Activated naive CD4-positive, alpha-beta T cell treated with anti-CD3 and anti-CD28 coated beads, Interleukin-2, amount 50 U/mL, for 72 hours (primary cell): ENCODE results near the gene NMRK2. TPM values are rescaled to one million over a fixed set of nuclear protein-coding genes. Genes with fewer than 3 reads are reported as not detected.
"Not testable (repeated sequence)": the region's sequence is repeated elsewhere in the genome, so short reads cannot be mapped to it uniquely, and the experiment has no call there.

Experiments used
- ATAC-seq, 2 donors: fragments of 150-1000 bp; cut with Tn5 transposase; 2 replicates each; pipeline ENCODE4 v1.10.0; 2021; ENCODE audit warnings: mild to moderate bottlenecking in 2 of 2, moderate library complexity in 2 of 2
- DNase-seq, 2 donors: peaks; one replicate each; pipeline ENCODE4 v3.0.0; 2021 to 2022; ENCODE audit warnings: low spot score in 2 of 2
- H3K27ac Mint-ChIP-seq, 2 donors: one replicate each; pipeline ENCODE4 v1.8.0; 2022; ENCODE audit warnings: mild to moderate bottlenecking in 2 of 2, mixed read lengths in 2 of 2
- H3K36me3 Mint-ChIP-seq, 2 donors: one replicate each; pipeline ENCODE4 v1.8.0; 2022; ENCODE audit warnings: mixed read lengths in 2 of 2
- H3K9me3 Mint-ChIP-seq, 2 donors: one replicate each; pipeline ENCODE4 v1.8.0; 2022; ENCODE audit warnings: mixed read lengths in 2 of 2
- total RNA-seq, 2 donors: library from RNA; stranded (reverse); gene quantifications; one replicate each; pipeline ENCODE4 v1.2.3, GENCODE V29; 2022

Gene NMRK2, protein sequence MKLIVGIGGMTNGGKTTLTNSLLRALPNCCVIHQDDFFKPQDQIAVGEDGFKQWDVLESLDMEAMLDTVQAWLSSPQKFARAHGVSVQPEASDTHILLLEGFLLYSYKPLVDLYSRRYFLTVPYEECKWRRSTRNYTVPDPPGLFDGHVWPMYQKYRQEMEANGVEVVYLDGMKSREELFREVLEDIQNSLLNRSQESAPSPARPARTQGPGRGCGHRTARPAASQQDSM
- total RNA-seq: not detected

DNA sequence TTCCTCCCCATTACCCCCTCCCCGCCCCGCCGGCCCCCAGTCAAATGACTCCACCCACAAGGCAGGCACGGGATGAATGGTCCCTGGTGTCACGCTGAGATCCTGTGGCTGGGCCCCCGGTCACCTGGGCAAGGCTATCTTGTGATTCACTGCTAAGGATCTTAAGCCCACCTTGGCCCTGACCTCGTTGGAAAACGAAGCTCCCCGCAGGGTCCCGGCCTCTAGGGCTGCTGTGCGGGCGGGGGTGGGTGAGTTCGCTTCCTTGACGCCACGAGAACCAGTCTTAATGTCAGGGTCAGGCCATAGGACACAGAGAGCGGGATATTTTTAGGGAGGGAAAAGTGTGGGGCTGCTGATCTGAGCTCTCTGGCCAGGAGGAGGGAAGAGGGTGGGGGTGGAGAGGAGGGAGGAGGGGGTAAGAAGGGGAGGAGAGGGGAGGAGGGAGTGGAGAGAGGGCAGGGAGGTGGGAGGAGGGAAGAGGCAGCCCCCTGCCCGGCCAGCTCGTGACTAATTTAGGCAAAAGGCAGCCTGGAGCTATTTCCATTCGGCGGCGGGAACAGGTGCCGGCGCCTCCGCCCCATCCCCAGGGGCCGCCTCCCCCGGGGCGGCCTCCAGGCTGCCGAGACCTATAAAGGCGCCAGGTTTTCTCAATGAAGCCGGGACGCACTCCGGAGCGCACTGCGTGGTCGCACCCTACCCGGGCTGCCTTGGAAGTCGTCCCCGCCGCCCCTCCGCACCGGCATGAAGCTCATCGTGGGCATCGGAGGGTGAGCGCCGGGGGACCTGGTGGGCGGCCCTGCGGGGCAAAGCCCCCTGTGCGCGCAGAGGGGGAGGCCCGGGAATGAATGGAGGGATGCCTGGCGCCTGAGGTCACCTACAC is at the start of gene NMRK2:
Gene NMRK2 (plus strand): TSS at position 139 of the 880 bp plus-strand sequence. CDS start 603 bp downstream, at position 742.
- no peak for DNase-seq
- no peak within 1 kb of the TSS for H3K27ac Mint-ChIP-seq

DNA sequence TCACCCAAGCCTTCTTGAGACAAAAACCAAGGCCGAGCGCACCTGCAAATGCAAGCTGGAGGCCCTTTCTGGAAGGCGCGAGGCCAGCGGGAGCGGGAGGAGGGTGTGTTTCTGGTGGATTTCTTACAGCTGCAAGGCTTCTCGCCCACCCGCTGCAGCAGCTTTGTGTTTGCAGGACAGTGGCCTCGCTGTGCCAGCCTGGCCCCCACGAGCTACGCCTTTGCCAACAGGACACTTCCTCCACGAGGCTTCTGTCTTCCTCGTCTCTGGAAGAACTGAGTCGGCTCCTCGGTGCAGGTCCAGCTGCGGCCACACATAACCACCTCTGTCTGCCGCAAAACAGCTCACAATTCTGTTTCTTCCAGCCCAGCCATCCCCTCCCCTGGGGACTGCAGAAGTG is 42.3 kb upstream of the NMRK2 start:
- no peaks in the 10 kb centered on the region for H3K9me3 Mint-ChIP-seq
- DNase-seq: no peak
- no peak overlapping the region for H3K27ac Mint-ChIP-seq
- H3K36me3 Mint-ChIP-seq: no peaks in the 10 kb centered on the region
- ATAC-seq: no peak

More for the DNA sequence above, at the start of gene NMRK2:
- Mint-ChIP-seq H3K9me3 (no peaks in the 10 kb centered on the region), H3K36me3 (no peaks in the 10 kb centered on the region)
- ATAC-seq: no peak

DNA sequence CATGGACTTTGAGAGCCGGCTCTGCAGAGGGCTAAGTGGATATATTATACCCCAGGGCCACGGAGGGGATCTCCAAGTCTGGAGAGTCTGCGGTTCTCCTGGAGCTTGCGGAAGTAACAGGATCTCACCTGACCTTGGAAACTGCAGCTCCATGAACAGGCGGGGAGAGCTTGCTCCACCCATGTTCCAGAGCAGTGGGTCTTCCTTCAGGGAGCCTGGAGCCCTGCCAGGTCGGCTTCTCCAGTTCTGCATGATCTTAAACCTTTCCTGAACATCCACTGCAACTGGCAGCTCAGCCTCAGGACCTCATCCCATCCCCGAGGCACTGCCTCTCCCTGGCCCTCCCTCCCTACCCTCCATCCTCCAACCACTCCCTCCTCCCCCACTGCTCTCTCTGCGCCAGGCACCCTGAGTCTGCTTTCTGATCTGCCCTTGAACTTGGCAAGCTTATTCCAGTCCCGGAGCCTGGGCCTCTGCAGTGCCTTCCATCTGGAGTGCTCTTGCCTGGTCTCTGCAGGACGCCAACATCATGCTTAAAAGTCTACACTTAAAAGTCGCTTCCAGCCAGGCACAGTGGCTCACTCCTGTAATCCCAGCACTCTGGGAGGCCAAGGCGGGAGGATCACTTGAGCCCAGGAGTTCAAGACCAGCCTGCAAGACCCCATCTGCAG is 39.2 kb upstream of the NMRK2 start:
- no peak for ATAC-seq
- Mint-ChIP-seq H3K27ac (no peak overlapping the region), H3K9me3 (no peaks in the 10 kb centered on the region), H3K36me3 (no peaks in the 10 kb centered on the region)
- DNase-seq: no peak

DNA sequence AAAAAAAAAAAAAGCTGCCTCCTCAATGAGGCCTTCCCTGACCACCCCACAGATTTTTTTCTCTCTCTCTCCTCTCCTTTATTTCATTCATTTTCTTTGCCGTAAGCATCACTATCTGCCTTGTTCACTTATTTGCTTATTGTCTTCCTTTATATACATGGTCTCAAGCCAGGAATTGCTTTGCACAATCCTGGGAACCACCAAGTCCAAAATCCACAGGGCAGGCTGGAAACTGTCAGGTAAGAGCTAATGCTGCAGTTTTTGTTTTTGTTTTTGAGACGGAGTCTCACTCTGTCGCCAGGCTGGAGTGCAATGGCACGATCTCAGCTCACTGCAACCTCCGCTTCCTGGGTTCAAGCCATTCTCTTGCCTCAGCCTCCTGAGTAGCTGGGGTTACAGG is 37.9 kb upstream of the NMRK2 start:
- not testable (repeated sequence) for H3K36me3 Mint-ChIP-seq, H3K27ac Mint-ChIP-seq, ATAC-seq, DNase-seq, H3K9me3 Mint-ChIP-seq

DNA sequence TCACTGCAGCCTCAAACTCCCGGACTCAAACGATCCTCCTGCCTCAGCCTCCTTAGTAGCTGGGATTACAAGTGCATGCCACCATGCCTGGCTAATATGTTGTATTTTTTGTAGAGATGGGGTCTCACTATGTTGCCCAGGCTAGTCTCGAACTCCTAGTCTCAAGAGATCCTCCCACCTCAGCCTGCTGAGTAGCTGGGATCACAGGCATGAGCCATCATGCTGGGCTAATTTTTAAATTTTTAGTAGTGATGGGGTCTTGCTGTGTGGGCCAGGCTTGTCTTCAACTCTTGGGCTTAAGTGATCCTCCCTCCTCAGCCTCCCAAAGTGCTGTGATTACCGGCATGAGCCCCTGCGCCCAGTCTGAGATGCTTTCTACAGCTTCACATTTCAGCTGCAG is 37.1 kb upstream of the NMRK2 start:
- Mint-ChIP-seq H3K36me3 (no peaks in the 10 kb centered on the region), H3K27ac (no peak overlapping the region)
- ATAC-seq: no peak

DNA sequence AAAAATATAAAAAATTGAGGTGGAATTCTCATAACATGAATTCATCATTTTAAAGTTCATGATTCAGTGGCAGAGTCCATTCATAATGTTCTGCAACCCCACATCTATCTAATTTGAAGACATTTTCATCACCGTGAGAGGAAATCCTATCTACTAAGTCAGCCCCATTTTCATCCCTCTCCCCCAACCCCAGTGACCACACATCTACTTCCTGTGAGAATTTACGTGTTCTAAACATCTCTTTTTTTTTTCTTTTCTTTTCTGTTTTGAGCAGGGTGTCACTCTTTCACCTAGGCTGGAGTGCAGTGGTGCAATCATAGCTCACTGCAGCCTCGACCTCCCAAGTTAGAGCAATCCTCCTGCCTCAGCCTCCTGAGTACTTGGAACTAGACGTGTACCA is 34.9 kb upstream of the NMRK2 start:
- no peak overlapping the region for H3K27ac Mint-ChIP-seq
- DNase-seq (no peak), ATAC-seq (no peak)
- H3K36me3 Mint-ChIP-seq: no peaks in the 10 kb centered on the region
- no peaks in the 10 kb centered on the region for H3K9me3 Mint-ChIP-seq

More for the DNA sequence above, 37.1 kb upstream of the NMRK2 start:
- no peak for DNase-seq
- H3K9me3 Mint-ChIP-seq: no peaks in the 10 kb centered on the region

DNA sequence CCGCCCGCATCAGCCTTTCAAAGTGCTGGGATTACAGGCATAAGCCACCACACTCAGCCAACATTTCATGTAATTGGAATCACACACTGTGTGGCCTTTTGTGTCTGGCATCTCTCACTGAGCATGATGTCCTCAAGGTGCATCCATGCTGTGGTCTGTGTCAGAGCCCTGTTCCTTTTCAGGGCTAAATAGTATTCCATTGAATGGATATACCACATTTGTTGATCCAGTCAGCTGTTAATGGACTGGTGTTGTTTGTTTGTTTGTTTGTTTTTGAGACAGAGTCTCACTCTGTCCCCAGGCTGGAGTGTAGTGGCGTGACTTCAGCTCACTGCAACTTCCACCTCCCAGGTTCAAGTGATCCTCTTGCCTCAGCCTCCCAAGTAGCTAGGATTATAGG is 34.4 kb upstream of the NMRK2 start:
- ATAC-seq (no peak), DNase-seq (no peak)
- H3K27ac Mint-ChIP-seq: no peak overlapping the region
- no peaks in the 10 kb centered on the region for H3K9me3 Mint-ChIP-seq
- no peaks in the 10 kb centered on the region for H3K36me3 Mint-ChIP-seq

DNA sequence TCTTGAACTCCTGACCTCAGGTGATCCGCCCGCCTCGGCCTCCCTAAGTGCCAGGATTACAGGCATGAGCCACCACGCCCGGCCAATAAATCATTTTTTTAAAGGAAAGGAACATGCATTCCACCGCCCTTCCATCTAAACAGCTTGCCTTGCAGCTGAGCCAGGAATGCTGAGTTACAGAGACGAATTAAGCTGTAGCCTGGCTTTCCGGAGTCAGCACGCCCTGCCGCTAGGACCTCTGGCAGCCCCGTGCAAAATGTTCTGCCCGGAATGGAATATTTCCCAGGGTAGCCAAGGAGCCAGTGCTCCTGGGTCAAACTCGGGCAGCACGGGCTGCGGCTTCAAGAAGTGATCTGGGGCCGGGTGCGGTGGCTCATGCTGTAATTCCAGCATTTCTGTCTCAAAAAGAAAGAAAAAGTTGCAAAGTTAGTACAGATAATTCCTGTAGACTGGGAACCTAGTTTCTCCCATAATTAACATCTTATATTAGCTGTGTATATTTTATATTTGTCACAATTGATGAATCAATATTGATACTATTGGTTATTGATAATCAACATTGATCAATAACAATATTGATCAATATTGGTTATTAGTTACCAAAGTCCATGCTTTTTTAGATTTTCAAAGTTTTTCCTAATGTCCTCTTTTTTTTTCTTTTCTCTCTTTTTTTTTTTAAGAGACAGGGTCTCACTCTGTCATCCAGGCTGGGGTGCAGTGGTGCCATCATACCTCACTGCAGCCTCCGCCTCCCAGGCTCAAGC is 33.2 kb upstream of the NMRK2 start:
- no peak overlapping the region for H3K27ac Mint-ChIP-seq
- H3K36me3 Mint-ChIP-seq: no peaks in the 10 kb centered on the region
- H3K9me3 Mint-ChIP-seq: no peaks in the 10 kb centered on the region
- DNase-seq (no peak), ATAC-seq (no peak)

DNA sequence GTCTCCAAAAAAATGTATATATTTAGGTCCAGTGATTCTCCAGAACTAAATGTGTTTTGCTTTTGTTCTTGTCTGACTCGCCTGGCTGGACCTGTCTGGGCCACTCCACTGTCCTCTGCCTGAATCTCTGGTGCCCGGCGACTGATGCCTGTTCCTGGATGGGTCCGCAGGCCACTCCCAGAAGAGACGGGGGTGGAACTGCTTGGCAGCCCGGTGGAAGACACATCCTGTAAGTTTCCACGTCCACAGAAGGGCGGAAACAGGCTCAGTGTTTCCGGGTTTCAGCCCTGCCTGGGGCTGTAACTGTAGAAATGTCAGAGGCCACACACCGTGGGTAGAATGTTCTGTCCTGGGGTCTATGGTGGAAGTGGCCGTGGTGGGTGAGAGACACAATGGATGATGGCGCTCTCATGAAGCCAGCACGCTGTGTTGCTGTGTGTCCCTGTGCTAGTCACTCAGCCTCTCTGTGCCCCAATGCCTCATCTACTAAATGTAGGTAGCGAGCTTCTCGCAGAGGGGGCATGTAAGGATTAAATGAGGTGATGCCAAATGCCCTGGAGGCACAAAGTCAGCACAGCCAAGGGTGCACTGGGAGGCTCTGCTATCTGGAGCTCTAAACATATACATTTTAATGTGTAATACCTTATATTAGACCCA is 30.4 kb upstream of the NMRK2 start:
- H3K36me3 Mint-ChIP-seq: no peaks in the 10 kb centered on the region
- no peak overlapping the region for H3K27ac Mint-ChIP-seq
- ATAC-seq (no peak), DNase-seq (no peak)
- H3K9me3 Mint-ChIP-seq: no peaks in the 10 kb centered on the region

DNA sequence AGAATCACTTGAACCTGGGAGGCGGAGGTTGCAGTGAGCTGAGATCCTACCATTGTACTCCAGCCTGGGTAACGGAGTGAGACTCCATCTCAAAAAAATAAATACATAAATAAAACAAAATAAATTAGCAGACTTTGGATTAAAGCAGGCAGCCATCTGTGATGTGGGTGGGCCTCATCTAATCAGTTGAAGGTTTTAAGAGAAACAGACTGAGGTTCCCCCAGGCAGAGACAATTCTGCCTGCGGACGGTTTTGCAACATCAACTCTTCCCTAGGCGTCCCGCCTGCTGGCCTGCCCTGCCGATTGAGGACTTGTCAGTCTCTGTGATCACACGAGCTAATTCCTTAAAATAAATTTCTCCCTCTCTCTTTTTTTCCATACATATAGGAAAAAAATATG is 28.6 kb upstream of the NMRK2 start:
- Mint-ChIP-seq H3K27ac (no peak overlapping the region), H3K36me3 (no peaks in the 10 kb centered on the region), H3K9me3 (no peaks in the 10 kb centered on the region)
- ATAC-seq: no peak
- DNase-seq: no peak

DNA sequence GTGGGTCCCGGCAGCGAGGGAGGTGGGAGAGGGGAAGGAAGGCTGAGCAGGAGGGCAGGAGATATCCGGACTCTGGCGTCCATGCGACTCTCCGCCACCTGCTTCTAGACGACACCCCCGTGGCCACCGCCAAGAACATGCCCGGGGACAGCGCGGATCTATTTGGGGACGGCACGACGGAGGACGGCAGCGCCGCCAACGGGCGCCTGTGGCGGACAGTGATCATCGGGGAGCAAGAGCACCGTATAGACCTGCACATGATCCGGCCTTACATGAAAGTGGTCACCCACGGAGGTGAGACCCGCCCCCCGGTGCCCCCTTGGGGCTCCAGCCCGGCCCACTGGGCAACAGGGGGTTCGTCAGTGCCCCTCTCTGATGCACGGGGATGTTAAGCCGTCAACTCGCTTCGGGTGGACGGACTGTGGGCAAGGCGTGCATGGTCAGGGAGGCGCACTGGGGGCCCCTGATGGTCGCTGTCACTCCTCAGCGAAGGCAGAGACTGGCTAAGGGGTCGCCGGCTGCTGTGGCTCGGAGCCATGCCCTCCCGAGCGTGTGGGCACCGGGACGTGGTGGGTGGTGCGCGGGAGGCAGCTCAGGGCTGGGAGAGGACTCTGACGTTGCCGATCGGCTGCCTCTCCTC is 25.1 kb upstream of the NMRK2 start:
- DNase-seq: no peak
- H3K27ac Mint-ChIP-seq: no peak overlapping the region
- no peaks in the 10 kb centered on the region for H3K36me3 Mint-ChIP-seq
- ATAC-seq: no peak
- H3K9me3 Mint-ChIP-seq: no peaks in the 10 kb centered on the region

DNA sequence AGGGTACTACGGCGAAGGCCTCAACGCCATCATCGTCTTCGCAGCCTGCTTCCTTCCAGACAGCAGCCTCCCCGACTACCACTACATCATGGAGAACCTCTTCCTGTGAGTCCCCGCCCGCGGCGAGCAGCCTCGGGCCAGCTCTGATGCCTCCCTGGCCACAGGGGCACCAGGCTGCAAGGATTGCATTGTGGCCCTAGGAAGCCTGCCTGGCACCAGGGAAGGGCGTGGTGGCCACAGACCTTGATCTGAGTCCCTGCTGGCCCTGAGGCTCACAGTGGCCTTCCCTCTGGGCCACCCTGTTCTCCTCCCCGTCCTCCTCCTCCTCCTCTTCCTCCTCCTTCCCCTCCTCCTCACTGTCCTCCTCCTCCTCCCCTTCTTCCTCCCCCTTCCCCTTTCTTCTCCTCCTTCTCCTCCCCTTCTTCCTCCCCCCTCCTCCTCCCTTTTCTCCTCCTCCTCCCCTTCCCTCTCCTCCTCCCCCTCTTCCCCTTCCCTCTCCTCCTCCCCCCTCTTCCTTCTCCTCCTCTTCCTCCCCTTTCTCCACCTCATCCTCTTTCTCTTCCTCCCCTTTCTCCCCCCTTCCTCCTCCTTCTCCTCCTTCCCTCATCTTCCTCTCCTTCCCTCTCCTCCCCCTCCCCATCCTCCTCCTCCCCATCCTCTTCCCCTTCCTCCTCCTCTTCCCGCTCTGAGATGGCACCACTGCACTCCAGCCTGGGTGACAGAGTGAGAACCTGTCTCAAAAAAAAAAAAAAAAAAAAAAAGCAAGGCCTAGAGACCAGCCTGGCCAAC is 24.4 kb upstream of the NMRK2 start:
- no peak overlapping the region for H3K27ac Mint-ChIP-seq
- DNase-seq (no peak), ATAC-seq (no peak)
- no peaks in the 10 kb centered on the region for H3K9me3 Mint-ChIP-seq
- H3K36me3 Mint-ChIP-seq: no peaks in the 10 kb centered on the region

DNA sequence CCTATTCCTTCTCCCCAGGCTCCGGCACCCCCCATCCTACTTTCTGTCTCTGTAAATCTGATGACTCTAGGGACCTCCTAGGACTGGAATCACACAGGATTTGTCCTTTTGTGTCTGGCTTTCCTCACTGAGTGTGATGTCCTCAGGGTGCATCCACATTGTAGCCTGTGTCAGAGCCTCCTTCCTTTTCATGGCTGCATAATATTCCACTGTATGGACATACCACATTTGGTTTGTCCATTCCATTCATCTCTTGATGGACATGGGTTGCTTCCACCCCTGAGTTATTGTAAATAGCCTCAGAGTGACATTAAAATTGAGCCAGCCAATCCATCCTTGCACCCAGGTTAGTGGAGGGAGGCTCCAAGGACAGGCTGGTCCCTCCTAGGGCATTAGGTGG is 22.8 kb upstream of the NMRK2 start:
- Mint-ChIP-seq H3K9me3 (no peaks in the 10 kb centered on the region), H3K27ac (no peak overlapping the region), H3K36me3 (no peaks in the 10 kb centered on the region)
- DNase-seq: no peak
- no peak for ATAC-seq

DNA sequence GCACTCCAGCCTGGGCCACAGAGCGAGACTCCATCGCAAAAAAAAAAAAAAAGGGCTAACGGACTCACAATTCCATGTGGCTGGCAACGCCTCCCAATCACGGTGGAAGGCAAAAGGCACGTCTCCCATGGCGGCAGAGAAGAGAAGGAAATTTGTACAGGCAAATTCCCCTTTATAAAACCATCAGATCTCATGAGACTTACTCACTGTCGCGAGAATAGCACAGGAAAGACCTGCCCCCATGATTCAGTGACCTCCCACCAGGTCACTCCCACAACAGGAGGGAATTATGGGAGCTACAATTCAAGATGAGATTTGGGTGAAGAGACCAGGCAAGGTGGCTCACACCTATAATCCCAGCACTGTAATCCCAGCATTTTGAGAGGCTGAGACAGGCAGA is 18.7 kb upstream of the NMRK2 start:
- Mint-ChIP-seq H3K9me3 (no peaks in the 10 kb centered on the region), H3K27ac (no peak overlapping the region), H3K36me3 (no peaks in the 10 kb centered on the region)
- DNase-seq (no peak), ATAC-seq (no peak)

DNA sequence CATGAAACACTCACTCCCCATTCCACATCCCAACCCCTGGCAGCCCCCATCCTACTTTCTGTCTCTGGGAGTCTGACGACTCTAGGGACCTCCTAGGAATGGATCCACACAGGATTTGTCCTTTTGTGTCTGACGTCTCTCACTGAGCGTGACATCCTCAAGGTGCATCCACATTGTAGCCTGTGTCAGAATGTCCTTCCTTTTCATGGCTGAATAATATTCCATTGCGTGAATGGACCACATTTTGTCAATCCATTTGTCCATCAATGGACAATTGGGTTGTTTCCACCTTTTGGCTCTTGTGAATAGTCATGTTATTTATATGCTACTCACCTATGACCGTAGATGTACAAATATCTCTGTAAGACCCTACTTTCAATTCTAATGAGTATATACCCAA is 16.8 kb upstream of the NMRK2 start:
- no peaks in the 10 kb centered on the region for H3K36me3 Mint-ChIP-seq
- no peak for ATAC-seq
- DNase-seq: no peak
- H3K27ac Mint-ChIP-seq: no peak overlapping the region
- H3K9me3 Mint-ChIP-seq: no peaks in the 10 kb centered on the region
